ENCODE measurements around the gene NCBP1.
"Not testable (repeated sequence)": the region's sequence is repeated elsewhere in the genome, so short reads cannot be mapped to it uniquely, and the experiment has no call there.

NCBP1 gene

GRCh38 chr9:97668485-97668884 is 34.9 kb downstream of the NCBP1 start:
- no peak for DNase-seq (ENCODE audit: low read depth in 2 of 2, low spot score in 1 of 2)

GRCh38 chr9:97670586-97670985 is 37.0 kb downstream of the NCBP1 start:
- DNase-seq (ENCODE audit: low read depth in 2 of 2, low spot score in 1 of 2) = no peak

GRCh38 chr9:97672403-97672802 is 38.8 kb downstream of the NCBP1 start:
- DNase-seq (ENCODE audit: low read depth in 2 of 2, low spot score in 1 of 2) = no peak

- DNase-seq (ENCODE audit: low read depth in 2 of 2, low spot score in 1 of 2) = no peak
Observed at GRCh38 chr9:97673922-97674321, 40.3 kb downstream of the NCBP1 start.

GRCh38 chr9:97675655-97676054 is 42.0 kb downstream of the NCBP1 start:
- DNase-seq (ENCODE audit: low read depth in 2 of 2, low spot score in 1 of 2) = no peak

GRCh38 chr9:97682242-97682641 is 48.6 kb downstream of the NCBP1 start:
- no peak for DNase-seq (ENCODE audit: low read depth in 2 of 2, low spot score in 1 of 2)

GRCh38 chr9:97688654-97689053 is 55.0 kb downstream of the NCBP1 start:
- DNase-seq (ENCODE audit: low read depth in 2 of 2, low spot score in 1 of 2) = no peak

GRCh38 chr9:97689401-97690180 is 56.0 kb downstream of the NCBP1 start:
- DNase-seq (ENCODE audit: low read depth in 2 of 2, low spot score in 1 of 2) = no peak

- no peak for DNase-seq (ENCODE audit: low read depth in 2 of 2, low spot score in 1 of 2)
Observed at GRCh38 chr9:97694769-97695168, 61.1 kb downstream of the NCBP1 start.

GRCh38 chr9:97695390-97695789 is 61.8 kb downstream of the NCBP1 start:
- DNase-seq (ENCODE audit: low read depth in 2 of 2, low spot score in 1 of 2) = no peak

- DNase-seq (ENCODE audit: low read depth in 2 of 2, low spot score in 1 of 2) = no peak
Observed at GRCh38 chr9:97695995-97696802, 62.6 kb downstream of the NCBP1 start.

- peak; percentile 94 to 96 for DNase-seq (ENCODE audit: low read depth in 2 of 2, low spot score in 1 of 2)
Observed at GRCh38 chr9:97696803-97697601, 63.4 kb downstream of the NCBP1 start, which contains the start of gene XPA. XPA (minus strand) TSS chr9:97697340; CDS start chr9:97697292, 48 bp downstream.

GRCh38 chr9:97697837-97698236 is 64.2 kb downstream of the NCBP1 start:
- DNase-seq (ENCODE audit: low read depth in 2 of 2, low spot score in 1 of 2) = no peak

- no peak for DNase-seq (ENCODE audit: low read depth in 2 of 2, low spot score in 1 of 2)
Observed at GRCh38 chr9:97698865-97699264, 65.2 kb downstream of the NCBP1 start.

- not testable (repeated sequence) for DNase-seq (ENCODE audit: low read depth in 2 of 2, low spot score in 1 of 2)
Observed at GRCh38 chr9:97699281-97699680, 65.7 kb downstream of the NCBP1 start.

- not testable (repeated sequence) for DNase-seq (ENCODE audit: low read depth in 2 of 2, low spot score in 1 of 2)
Observed at GRCh38 chr9:97699824-97700223, 66.2 kb downstream of the NCBP1 start.

- no peak for DNase-seq (ENCODE audit: low read depth in 2 of 2, low spot score in 1 of 2)
Observed at GRCh38 chr9:97703437-97704344, 70.1 kb downstream of the NCBP1 start.

GRCh38 chr9:97704345-97704677 is 70.7 kb downstream of the NCBP1 start:
- DNase-seq (ENCODE audit: low read depth in 2 of 2, low spot score in 1 of 2) = no peak

- DNase-seq (ENCODE audit: low read depth in 2 of 2, low spot score in 1 of 2) = no peak
Observed at GRCh38 chr9:97704851-97705250, 71.2 kb downstream of the NCBP1 start.

- no peak for DNase-seq (ENCODE audit: low read depth in 2 of 2, low spot score in 1 of 2)
Observed at GRCh38 chr9:97705354-97705950, 71.8 kb downstream of the NCBP1 start.
